GM20000 (cell line): Measurements from ENCODE around the gene TGM3.

Source experiments
- DNase-seq: peaks from one replicate; pipeline ENCODE4 v3.0.0; 2012; ENCODE audit warnings: low spot score
- CTCF ChIP-seq: IDR thresholded peaks from 2 replicates; pipeline ENCODE4 v1.5.1; 2012; ENCODE audit warnings: mild to moderate bottlenecking, control low read depth; ENCODE audit errors: extremely low read depth, missing control alignments

TGM3 gene

GRCh38 chr20:2315440-2315778, 19.6 kb downstream of the TGM3 start:
- no peak for DNase-seq
- TF ChIP-seq CTCF, result no peak

- no peak for TF ChIP-seq CTCF
- no peak for DNase-seq
Observed at GRCh38 chr20:2316847-2317495, 21.2 kb downstream of the TGM3 start.

GRCh38 chr20:2320813-2321658, 25.2 kb downstream of the TGM3 start:
- no peak for TF ChIP-seq CTCF
- no peak for DNase-seq

GRCh38 chr20:2323051-2323450, 27.2 kb downstream of the TGM3 start:
- no peak for TF ChIP-seq CTCF
- no peak for DNase-seq

- no peak for DNase-seq
- no peak for TF ChIP-seq CTCF
Observed at GRCh38 chr20:2326046-2326445, 30.2 kb downstream of the TGM3 start.

- TF ChIP-seq CTCF, result no peak
- DNase-seq, result no peak
Observed at GRCh38 chr20:2327620-2328555, 32.1 kb downstream of the TGM3 start.

- no peak for TF ChIP-seq CTCF
- no peak for DNase-seq
Observed at GRCh38 chr20:2329286-2329685, 33.5 kb downstream of the TGM3 start.
